ENCODE measurements around the gene LGALS8. TPM values are rescaled to one million over a fixed set of nuclear protein-coding genes. Genes with fewer than 3 reads are reported as not detected.

Gene LGALS8
- total RNA-seq, 1 donor from 2014 or later = 33.3 TPM

DNA sequence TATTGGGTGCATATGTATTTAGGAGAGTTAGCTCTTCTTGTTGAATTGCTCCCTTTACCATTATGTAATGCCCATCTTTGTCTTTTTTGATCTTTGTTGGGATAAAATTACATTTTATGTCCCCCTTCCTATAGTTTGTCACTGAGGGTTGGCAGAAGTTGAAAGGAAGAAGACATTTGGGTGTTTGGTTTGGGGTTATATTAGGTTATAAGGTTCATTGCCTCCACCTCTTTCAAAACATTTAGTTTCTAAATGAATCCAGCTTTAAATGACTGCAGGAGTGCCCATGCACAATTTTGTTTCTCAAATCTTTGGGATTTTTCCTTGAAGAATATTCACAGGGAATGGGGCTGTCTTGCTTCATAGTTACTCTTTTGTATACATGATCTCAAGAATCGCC, 14.6 kb upstream of the LGALS8 start:
- Mint-ChIP-seq H3K36me3 (ENCODE audit: unreplicated experiment) (no peaks in the 10 kb centered on the region), H3K4me1 (ENCODE audit: low read depth, unreplicated experiment) (no peaks in the 10 kb centered on the region), H3K27me3 (ENCODE audit: unreplicated experiment) (peaks cover 8% of the 10 kb centered on the region), H3K4me3 (ENCODE audit: unreplicated experiment) (no peak overlapping the region), H3K9me3 (ENCODE audit: unreplicated experiment) (peaks cover 2% of the 10 kb centered on the region), H3K27ac (ENCODE audit: unreplicated experiment) (no peak overlapping the region)
- no peak for TF ChIP-seq CTCF (IDR thresholded peaks at IDR 0.05; ENCODE audit: partially characterized antibody, unreplicated experiment)
- no peak for DNase-seq

GRCh38 chr1:236509647-236510401, 14.0 kb upstream of the LGALS8 start:
- no peak overlapping the region for H3K27ac Mint-ChIP-seq (ENCODE audit: unreplicated experiment)

GRCh38 chr1:236511735-236512418, 11.9 kb upstream of the LGALS8 start:
- H3K27ac Mint-ChIP-seq (ENCODE audit: unreplicated experiment) = no peak overlapping the region
- no peak for DNase-seq
- H3K27me3 Mint-ChIP-seq (ENCODE audit: unreplicated experiment) = peaks cover 6% of the 10 kb centered on the region
- H3K4me1 Mint-ChIP-seq (ENCODE audit: low read depth, unreplicated experiment) = no peaks in the 10 kb centered on the region
- no peaks in the 10 kb centered on the region for H3K36me3 Mint-ChIP-seq (ENCODE audit: unreplicated experiment)
- H3K4me3 Mint-ChIP-seq (ENCODE audit: unreplicated experiment) = no peak overlapping the region
- H3K9me3 Mint-ChIP-seq (ENCODE audit: unreplicated experiment) = peaks cover 2% of the 10 kb centered on the region
- no peak for TF ChIP-seq CTCF (IDR thresholded peaks at IDR 0.05; ENCODE audit: partially characterized antibody, unreplicated experiment)

More at GRCh38 chr1:236509647-236510401, 14.0 kb upstream of the LGALS8 start:
- TF ChIP-seq CTCF (IDR thresholded peaks at IDR 0.05; ENCODE audit: partially characterized antibody, unreplicated experiment) = peak; percentile 7
- H3K27me3 Mint-ChIP-seq (ENCODE audit: unreplicated experiment) = peaks cover 6% of the 10 kb centered on the region
- H3K4me1 Mint-ChIP-seq (ENCODE audit: low read depth, unreplicated experiment) = no peaks in the 10 kb centered on the region
- peaks cover 2% of the 10 kb centered on the region for H3K9me3 Mint-ChIP-seq (ENCODE audit: unreplicated experiment)
- H3K4me3 Mint-ChIP-seq (ENCODE audit: unreplicated experiment) = no peak overlapping the region
- no peaks in the 10 kb centered on the region for H3K36me3 Mint-ChIP-seq (ENCODE audit: unreplicated experiment)
- no peak for DNase-seq

DNA sequence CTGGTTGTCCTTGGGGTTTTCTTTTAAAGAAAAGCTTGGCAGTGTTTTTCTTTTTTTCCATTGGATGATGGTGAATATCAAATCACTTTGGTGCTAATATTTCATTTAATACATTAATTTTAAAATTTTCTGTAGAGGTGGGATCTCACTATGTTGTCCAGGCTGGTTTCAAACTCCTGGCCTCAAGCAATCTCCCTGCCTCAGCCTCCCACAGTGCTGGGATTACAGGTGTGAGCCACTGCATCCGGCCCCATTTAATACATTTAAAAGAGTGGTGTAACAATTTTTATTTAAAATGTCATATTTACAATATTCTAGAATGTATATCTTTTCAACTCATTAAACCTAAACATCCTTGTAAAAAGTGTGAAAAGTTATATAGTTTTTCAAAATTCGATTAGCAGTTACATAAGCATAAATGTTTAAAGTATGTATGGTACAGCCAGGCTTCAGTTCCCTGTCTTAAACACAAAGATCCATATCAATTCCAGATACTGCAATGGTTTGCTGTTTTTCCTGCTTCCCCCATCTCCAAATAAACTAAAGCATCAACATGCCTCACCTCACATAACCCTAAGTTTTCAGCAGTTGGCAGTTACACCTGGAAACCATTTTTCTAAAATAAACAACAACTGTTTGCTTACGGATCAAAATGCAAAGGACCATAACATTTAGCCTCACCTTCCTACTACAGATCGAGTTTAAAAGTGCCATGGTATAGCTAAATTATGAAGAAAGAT, 8.9 kb upstream of the LGALS8 start:
- Mint-ChIP-seq H3K4me3 (ENCODE audit: unreplicated experiment) (no peak overlapping the region), H3K36me3 (ENCODE audit: unreplicated experiment) (no peaks in the 10 kb centered on the region), H3K27me3 (ENCODE audit: unreplicated experiment) (peaks cover 6% of the 10 kb centered on the region), H3K4me1 (ENCODE audit: low read depth, unreplicated experiment) (no peaks in the 10 kb centered on the region), H3K27ac (ENCODE audit: unreplicated experiment) (no peak overlapping the region), H3K9me3 (ENCODE audit: unreplicated experiment) (peaks cover 2% of the 10 kb centered on the region)
- TF ChIP-seq CTCF (IDR thresholded peaks at IDR 0.05; ENCODE audit: partially characterized antibody, unreplicated experiment) = no peak
- DNase-seq = no peak

All from glutamatergic neuron (in vitro differentiated cells).